Measurements from ENCODE around the gene RETREG1. TPM values are rescaled to one million over a fixed set of nuclear protein-coding genes. Genes with fewer than 3 reads are reported as not detected.

The RETREG1 gene
- total and polyA plus RNA-seq, 2 experiments from 2014 or later = 2.3 to 3.6 TPM

DNA sequence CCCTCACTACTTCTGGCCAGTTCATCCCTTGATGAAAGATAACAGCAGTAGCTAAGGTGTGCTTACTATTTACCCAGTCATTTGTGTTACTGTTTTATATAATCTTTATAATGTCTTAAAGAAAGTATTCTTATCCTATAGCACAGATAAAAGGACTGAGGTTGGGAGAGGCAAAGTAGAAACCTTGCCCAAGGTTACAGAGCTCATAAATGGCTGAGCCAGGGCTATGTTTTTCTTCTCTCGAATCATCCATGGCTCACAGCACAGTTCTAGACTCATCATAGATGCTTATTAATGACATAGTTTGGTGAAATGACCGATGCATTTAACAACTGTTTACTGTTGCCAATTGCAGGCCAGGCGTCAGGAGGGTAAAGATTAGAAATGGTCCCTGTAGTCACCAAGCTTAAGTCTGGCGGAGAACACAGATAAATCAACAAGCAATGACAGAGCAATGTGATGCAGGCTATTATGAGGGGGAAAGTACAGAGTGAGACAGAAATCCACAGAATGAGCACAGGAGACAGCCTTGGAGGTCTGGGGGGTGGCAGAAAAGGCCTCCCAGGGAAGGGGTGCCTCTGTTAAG lies 85.6 kb downstream of the RETREG1 start:
- Mint-ChIP-seq H3K9me3 (no peaks in the 10 kb centered on the region), H3K27ac (no peak overlapping the region), H3K27me3 (ENCODE audit: insufficient read depth, low read depth, poor library complexity) (no peaks in the 10 kb centered on the region), H3K4me1 (no peaks in the 10 kb centered on the region), H3K4me3 (no peak overlapping the region), H3K36me3 (ENCODE audit: low read depth) (no peaks in the 10 kb centered on the region; the same call in 2 of the 3 replicates)
- DNase-seq (ENCODE audit: low spot score) = no peak
- Histone ChIP-seq H3K4me1 (ENCODE audit: insufficient read depth) (no peaks in the 10 kb centered on the region), H3K4me2 (no peak overlapping the region), H3K36me3 (ENCODE audit: insufficient read depth) (no peaks in the 10 kb centered on the region), H3K9me2 (ENCODE audit: insufficient read depth) (0 out of 2 replicates have a peak, but pooled peaks cover 2% of the 10 kb centered on the region), H3K4me3 (no peak overlapping the region), H2AFZ (no peak overlapping the region), H3K27ac (ENCODE audit: low read depth) (no peak overlapping the region), H4K20me1 (replicated peaks; ENCODE audit: insufficient read depth) (no peaks in the 10 kb centered on the region), H3K27me3 (ENCODE audit: insufficient read depth) (no peaks in the 10 kb centered on the region), H3K79me2 (replicated peaks; ENCODE audit: insufficient read depth) (no peaks in the 10 kb centered on the region), H3F3A (replicated peaks; ENCODE audit: low read depth) (no peaks in the 10 kb centered on the region)
- ATAC-seq = no peak
- TF ChIP-seq POLR2AphosphoS5 (IDR thresholded peaks at IDR 0.05; ENCODE audit: low read depth) = no peak
- no peak for TF ChIP-seq EZH2 (IDR thresholded peaks at IDR 0.05; ENCODE audit: low read depth, unreplicated experiment)
- TF ChIP-seq NANOG (IDR thresholded peaks at IDR 0.05; ENCODE audit: borderline replicate concordance) = no peak
- TF ChIP-seq ZNF114 (CRISPR knock-in tag; IDR thresholded peaks at IDR 0.05) = no peak
- TF ChIP-seq, protein P1, sequence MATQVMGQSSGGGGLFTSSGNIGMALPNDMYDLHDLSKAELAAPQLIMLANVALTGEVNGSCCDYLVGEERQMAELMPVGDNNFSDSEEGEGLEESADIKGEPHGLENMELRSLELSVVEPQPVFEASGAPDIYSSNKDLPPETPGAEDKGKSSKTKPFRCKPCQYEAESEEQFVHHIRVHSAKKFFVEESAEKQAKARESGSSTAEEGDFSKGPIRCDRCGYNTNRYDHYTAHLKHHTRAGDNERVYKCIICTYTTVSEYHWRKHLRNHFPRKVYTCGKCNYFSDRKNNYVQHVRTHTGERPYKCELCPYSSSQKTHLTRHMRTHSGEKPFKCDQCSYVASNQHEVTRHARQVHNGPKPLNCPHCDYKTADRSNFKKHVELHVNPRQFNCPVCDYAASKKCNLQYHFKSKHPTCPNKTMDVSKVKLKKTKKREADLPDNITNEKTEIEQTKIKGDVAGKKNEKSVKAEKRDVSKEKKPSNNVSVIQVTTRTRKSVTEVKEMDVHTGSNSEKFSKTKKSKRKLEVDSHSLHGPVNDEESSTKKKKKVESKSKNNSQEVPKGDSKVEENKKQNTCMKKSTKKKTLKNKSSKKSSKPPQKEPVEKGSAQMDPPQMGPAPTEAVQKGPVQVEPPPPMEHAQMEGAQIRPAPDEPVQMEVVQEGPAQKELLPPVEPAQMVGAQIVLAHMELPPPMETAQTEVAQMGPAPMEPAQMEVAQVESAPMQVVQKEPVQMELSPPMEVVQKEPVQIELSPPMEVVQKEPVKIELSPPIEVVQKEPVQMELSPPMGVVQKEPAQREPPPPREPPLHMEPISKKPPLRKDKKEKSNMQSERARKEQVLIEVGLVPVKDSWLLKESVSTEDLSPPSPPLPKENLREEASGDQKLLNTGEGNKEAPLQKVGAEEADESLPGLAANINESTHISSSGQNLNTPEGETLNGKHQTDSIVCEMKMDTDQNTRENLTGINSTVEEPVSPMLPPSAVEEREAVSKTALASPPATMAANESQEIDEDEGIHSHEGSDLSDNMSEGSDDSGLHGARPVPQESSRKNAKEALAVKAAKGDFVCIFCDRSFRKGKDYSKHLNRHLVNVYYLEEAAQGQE (IDR thresholded peaks at IDR 0.05; ENCODE audit: unreplicated experiment) = no peak
- no peak for TF ChIP-seq ZNF331 (CRISPR knock-in tag; IDR thresholded peaks at IDR 0.05; ENCODE audit: low read depth)
- TF ChIP-seq, protein P2, sequence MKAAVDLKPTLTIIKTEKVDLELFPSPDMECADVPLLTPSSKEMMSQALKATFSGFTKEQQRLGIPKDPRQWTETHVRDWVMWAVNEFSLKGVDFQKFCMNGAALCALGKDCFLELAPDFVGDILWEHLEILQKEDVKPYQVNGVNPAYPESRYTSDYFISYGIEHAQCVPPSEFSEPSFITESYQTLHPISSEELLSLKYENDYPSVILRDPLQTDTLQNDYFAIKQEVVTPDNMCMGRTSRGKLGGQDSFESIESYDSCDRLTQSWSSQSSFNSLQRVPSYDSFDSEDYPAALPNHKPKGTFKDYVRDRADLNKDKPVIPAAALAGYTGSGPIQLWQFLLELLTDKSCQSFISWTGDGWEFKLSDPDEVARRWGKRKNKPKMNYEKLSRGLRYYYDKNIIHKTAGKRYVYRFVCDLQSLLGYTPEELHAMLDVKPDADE (IDR thresholded peaks at IDR 0.05) = no peak
- no peak for TF ChIP-seq EZH2phosphoT487 (IDR thresholded peaks at IDR 0.05; ENCODE audit: unreplicated experiment)
- TF ChIP-seq, protein P3, sequence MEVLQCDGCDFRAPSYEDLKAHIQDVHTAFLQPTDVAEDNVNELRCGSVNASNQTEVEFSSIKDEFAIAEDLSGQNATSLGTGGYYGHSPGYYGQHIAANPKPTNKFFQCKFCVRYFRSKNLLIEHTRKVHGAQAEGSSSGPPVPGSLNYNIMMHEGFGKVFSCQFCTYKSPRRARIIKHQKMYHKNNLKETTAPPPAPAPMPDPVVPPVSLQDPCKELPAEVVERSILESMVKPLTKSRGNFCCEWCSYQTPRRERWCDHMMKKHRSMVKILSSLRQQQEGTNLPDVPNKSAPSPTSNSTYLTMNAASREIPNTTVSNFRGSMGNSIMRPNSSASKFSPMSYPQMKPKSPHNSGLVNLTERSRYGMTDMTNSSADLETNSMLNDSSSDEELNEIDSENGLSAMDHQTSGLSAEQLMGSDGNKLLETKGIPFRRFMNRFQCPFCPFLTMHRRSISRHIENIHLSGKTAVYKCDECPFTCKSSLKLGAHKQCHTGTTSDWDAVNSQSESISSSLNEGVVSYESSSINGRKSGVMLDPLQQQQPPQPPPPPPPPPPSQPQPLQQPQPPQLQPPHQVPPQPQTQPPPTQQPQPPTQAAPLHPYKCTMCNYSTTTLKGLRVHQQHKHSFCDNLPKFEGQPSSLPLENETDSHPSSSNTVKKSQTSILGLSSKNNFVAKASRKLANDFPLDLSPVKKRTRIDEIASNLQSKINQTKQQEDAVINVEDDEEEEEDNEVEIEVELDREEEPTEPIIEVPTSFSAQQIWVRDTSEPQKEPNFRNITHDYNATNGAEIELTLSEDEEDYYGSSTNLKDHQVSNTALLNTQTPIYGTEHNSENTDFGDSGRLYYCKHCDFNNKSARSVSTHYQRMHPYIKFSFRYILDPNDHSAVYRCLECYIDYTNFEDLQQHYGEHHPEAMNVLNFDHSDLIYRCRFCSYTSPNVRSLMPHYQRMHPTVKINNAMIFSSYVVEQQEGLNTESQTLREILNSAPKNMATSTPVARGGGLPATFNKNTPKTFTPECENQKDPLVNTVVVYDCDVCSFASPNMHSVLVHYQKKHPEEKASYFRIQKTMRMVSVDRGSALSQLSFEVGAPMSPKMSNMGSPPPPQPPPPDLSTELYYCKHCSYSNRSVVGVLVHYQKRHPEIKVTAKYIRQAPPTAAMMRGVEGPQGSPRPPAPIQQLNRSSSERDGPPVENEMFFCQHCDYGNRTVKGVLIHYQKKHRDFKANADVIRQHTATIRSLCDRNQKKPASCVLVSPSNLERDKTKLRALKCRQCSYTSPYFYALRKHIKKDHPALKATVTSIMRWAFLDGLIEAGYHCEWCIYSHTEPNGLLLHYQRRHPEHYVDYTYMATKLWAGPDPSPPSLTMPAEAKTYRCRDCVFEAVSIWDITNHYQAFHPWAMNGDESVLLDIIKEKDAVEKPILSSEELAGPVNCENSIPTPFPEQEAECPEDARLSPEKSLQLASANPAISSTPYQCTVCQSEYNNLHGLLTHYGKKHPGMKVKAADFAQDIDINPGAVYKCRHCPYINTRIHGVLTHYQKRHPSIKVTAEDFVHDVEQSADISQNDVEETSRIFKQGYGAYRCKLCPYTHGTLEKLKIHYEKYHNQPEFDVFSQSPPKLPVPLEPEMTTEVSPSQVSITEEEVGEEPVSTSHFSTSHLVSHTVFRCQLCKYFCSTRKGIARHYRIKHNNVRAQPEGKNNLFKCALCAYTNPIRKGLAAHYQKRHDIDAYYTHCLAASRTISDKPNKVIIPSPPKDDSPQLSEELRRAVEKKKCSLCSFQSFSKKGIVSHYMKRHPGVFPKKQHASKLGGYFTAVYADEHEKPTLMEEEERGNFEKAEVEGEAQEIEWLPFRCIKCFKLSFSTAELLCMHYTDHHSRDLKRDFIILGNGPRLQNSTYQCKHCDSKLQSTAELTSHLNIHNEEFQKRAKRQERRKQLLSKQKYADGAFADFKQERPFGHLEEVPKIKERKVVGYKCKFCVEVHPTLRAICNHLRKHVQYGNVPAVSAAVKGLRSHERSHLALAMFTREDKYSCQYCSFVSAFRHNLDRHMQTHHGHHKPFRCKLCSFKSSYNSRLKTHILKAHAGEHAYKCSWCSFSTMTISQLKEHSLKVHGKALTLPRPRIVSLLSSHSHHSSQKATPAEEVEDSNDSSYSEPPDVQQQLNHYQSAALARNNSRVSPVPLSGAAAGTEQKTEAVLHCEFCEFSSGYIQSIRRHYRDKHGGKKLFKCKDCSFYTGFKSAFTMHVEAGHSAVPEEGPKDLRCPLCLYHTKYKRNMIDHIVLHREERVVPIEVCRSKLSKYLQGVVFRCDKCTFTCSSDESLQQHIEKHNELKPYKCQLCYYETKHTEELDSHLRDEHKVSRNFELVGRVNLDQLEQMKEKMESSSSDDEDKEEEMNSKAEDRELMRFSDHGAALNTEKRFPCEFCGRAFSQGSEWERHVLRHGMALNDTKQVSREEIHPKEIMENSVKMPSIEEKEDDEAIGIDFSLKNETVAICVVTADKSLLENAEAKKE (CRISPR knock-in tag; IDR thresholded peaks at IDR 0.05) = no peak
- no peak for TF ChIP-seq STAT1 (IDR thresholded peaks at IDR 0.05; ENCODE audit: unreplicated experiment)
- TF ChIP-seq, protein P4, sequence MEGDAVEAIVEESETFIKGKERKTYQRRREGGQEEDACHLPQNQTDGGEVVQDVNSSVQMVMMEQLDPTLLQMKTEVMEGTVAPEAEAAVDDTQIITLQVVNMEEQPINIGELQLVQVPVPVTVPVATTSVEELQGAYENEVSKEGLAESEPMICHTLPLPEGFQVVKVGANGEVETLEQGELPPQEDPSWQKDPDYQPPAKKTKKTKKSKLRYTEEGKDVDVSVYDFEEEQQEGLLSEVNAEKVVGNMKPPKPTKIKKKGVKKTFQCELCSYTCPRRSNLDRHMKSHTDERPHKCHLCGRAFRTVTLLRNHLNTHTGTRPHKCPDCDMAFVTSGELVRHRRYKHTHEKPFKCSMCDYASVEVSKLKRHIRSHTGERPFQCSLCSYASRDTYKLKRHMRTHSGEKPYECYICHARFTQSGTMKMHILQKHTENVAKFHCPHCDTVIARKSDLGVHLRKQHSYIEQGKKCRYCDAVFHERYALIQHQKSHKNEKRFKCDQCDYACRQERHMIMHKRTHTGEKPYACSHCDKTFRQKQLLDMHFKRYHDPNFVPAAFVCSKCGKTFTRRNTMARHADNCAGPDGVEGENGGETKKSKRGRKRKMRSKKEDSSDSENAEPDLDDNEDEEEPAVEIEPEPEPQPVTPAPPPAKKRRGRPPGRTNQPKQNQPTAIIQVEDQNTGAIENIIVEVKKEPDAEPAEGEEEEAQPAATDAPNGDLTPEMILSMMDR (conservative IDR thresholded peaks at IDR 0.05; ENCODE audit: low read depth in 2 of 2) = no peak
- no peak for TF ChIP-seq JUNB (IDR thresholded peaks at IDR 0.05; ENCODE audit: unreplicated experiment)
- TF ChIP-seq CREB1 (CRISPR knock-in tag; IDR thresholded peaks at IDR 0.05; ENCODE audit: low read depth) = no peak

Measured in GM23338 (cell line).